HG02970 (cell line): ENCODE results near the gene HAGHL.
"Not testable (repeated sequence)": the region's sequence is repeated elsewhere in the genome, so short reads cannot be mapped to it uniquely, and the experiment has no call there.

Source experiments
- ATAC-seq: cut with Tn5 transposase; IDR thresholded peaks from one replicate; pipeline ENCODE4 v1.9.1; 2021; ENCODE audit warnings: mild to moderate bottlenecking, moderate library complexity, moderate number of reproducible peaks; ENCODE audit not compliant: unreplicated experiment, low FRiP score

The HAGHL gene

GRCh38 chr16:747978-748746, 21.3 kb downstream of the HAGHL start:
- no peak for ATAC-seq

GRCh38 chr16:749010-749409, 22.1 kb downstream of the HAGHL start:
- no peak for ATAC-seq

GRCh38 chr16:750485-750884, 23.6 kb downstream of the HAGHL start:
- no peak for ATAC-seq

- no peak for ATAC-seq
These were observed 24.5 kb downstream of the HAGHL start for GRCh38 chr16:751152-752006.

DNA sequence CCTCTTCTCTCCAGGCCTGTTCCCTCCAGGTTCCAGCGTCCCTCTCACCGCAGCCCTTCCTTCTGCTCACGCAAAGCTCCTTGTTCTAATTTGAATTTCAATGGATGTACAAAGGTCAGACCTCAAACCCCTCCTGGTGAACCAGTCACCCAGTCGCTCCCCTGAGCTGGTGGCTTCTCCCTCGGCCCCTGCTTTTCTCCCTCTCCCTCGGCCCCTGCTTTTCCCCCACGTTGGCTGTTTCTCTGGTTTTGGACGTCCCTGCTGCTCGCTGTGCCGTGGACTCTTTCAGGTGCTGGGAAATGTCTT, 25.1 kb downstream of the HAGHL start:
- ATAC-seq = no peak

DNA sequence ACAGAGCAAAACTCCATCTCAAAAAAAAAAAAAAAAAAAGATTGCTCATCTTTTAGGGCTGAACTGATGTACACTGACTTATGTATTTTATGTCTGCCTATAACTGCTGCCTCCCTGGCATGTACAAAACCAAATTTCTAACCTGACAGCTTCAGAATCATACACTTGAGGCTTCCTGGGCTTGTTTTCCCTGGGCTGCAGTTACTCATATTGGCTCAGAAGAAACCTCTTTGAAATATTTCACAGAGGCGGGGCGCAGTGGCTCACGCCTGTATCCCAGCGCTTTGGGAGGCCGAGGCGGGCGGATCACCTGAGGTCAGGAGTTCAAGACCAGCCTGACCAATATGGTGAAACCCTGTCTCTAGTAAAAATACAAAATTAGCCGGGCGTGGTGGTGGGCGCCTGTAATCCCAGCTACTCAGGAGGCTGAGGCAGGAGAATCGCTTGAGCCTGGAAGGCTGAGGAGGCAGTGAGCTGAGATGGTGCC, 27.3 kb downstream of the HAGHL start:
- ATAC-seq = not testable (repeated sequence)

DNA sequence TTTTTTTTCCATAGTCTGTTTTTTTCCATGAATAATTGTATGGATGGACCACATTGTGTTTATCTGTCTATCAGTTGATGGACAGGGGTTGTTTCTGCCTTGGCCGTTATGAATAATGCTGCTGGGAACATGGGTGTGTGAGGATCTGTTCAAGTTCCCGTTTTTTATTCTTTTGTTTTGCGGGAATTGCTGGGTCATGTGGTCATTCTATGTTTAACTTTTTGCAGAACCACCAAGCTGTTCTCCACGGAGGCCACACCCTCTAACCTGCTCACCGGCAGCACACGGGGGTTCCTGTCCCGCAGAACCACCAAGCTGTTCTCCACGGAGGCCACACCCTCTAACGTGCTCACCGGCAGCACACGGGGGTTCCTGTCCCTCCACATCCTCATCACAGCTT, 27.8 kb downstream of the HAGHL start:
- ATAC-seq = no peak

DNA sequence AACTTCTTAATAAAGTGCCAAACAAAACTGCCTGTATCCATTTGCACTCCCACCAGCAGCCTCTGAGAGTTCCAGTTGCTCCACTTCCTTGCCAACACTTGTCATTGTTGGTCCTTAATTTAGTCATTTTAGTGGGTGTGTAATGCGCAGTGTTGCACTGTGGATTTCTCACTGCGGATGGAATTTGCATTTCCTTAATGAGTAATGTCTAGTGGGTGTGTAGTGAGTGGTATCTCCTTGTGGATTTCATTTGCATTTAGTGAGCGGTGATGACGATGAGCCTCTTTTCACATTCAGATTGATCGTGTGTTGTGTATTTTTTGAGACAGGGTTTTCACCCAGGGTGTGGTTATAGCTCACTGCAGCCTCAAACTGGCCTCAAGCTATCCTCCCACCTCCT, 29.5 kb downstream of the HAGHL start:
- no peak for ATAC-seq

DNA sequence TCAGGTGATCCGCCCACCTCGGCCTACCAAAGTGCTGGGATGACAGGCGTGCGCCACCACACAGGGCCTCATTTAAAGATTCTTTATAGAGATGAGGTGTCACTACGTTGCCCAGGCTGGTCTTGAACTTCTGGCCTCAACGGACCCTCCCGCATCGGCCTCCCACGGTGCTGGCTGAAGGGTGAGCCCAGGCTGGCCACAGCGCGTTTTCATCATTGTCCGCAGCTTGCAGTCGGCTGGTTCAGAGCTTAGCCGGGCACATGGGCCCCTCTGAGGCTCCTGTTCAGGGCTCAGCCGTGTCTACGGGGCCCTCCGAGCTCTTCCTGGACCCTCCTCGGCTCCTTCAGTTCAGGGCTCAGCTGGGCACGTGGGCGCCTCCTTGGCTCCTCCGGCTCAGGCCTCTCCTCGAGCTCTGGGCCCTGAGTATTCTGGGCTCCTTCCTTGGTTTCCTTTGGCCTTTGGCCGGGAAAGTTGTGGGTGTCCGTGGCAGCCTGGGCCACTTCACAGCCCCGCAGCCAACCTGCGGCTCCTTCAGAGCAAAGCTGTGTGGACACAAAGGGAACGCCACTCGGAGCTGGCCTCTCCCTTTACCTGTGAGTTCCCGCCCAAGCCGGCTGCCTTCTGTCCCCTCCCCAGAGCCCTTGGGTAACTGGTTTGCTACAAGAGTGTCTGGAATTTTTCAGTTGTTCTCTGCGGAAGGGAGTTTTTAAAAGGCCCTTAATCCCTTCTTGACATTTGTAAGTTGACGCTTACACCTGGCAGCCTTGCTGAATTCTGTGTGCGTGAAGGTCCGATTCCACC, 32.4 kb downstream of the HAGHL start:
- ATAC-seq = no peak

- ATAC-seq = no peak
These were observed 33.2 kb downstream of the HAGHL start for GRCh38 chr16:760065-760464.

- no peak for ATAC-seq
These were observed 33.8 kb downstream of the HAGHL start, which contains the start of gene MSLN for GRCh38 chr16:760545-761343. TSS of gene MSLN (plus strand) at chr16:760734. CDS start at chr16:762681, 1,947 bp downstream.

- ATAC-seq = no peak
These were observed 35.0 kb downstream of the HAGHL start for GRCh38 chr16:761625-762513.

GRCh38 chr16:762595-763268, 35.8 kb downstream of the HAGHL start:
- no peak for ATAC-seq

DNA sequence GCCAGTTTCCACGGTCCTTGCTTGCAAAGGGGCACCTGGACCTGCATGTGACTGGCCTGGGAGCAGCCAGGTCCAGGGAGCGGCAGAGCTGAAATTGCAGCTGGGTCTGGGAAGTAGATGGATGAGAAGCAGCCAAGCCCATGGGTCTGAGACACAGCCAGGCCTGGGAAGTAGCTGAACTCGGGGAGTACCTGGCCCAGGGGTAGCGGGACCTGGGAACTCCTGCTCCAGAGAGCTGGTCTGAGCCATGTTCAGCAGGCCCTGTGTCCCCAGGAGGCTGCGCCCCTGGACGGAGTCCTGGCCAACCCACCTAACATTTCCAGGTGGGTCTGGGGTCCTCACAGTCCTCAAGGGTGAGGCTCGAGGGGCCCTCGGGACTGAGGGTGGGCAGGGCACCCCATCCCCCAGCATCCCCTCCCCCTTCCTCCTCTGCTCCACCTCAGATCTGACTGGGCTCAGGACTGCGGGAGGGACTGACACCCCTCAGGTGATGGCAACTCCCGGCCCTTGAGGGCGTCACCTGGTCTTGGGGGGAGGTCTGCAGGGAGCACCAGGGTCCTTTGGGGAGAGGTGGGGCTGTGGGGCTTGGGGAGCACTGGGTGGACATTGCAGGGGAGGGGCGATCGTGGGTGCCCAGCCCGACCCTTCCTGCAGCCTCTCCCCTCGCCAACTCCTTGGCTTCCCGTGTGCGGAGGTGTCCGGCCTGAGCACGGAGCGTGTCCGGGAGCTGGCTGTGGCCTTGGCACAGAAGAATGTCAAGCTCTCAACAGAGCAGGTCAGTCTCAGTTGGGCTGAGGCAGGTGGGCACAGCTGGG, 36.7 kb downstream of the HAGHL start:
- ATAC-seq = no peak

GRCh38 chr16:764184-764750, 37.4 kb downstream of the HAGHL start:
- ATAC-seq = no peak

GRCh38 chr16:764848-765487, 38.1 kb downstream of the HAGHL start:
- ATAC-seq = no peak

GRCh38 chr16:765488-765865, 38.6 kb downstream of the HAGHL start:
- ATAC-seq = no peak
